Measurements from ENCODE around the gene RPS27L.

The RPS27L gene

GRCh38 chr15:63188926-63189871 lies 31.9 kb upstream of the RPS27L start, which contains the start of gene RAB8B:
Gene RAB8B, plus strand, starts transcription at chr15:63189606. Its CDS starts 19 bp downstream, at chr15:63189625.
- DNase-seq: peak; percentile 97
- in situ Hi-C loops (cut with MboI; ENCODE audit: low pct_unique_long_range_greater_than_20kb, low sequenced_read_pairs): no loop called here

- in situ Hi-C loops (cut with MboI; ENCODE audit: low pct_unique_long_range_greater_than_20kb, low sequenced_read_pairs): no loop called here
- DNase-seq: no peak
Observed at GRCh38 chr15:63188247-63188925, 31.1 kb upstream of the RPS27L start.

GRCh38 chr15:63187589-63188226 lies 30.4 kb upstream of the RPS27L start:
- in situ Hi-C loops (cut with MboI; ENCODE audit: low pct_unique_long_range_greater_than_20kb, low sequenced_read_pairs): no loop called here
- no peak for DNase-seq

GRCh38 chr15:63186065-63186464 lies 28.8 kb upstream of the RPS27L start:
- in situ Hi-C loops (cut with MboI; ENCODE audit: low pct_unique_long_range_greater_than_20kb, low sequenced_read_pairs): no loop called here
- DNase-seq: no peak

- no peak for DNase-seq
- in situ Hi-C loops (cut with MboI; ENCODE audit: low pct_unique_long_range_greater_than_20kb, low sequenced_read_pairs): no loop called here
Observed at GRCh38 chr15:63185206-63185605, 27.9 kb upstream of the RPS27L start.

GRCh38 chr15:63181648-63182047 lies 24.4 kb upstream of the RPS27L start:
- in situ Hi-C loops (cut with MboI; ENCODE audit: low pct_unique_long_range_greater_than_20kb, low sequenced_read_pairs): no loop called here
- DNase-seq: no peak

GRCh38 chr15:63180746-63181145 lies 23.5 kb upstream of the RPS27L start:
- DNase-seq: no peak
- in situ Hi-C loops (cut with MboI; ENCODE audit: low pct_unique_long_range_greater_than_20kb, low sequenced_read_pairs): no loop called here

GRCh38 chr15:63178034-63178433 lies 20.8 kb upstream of the RPS27L start:
- in situ Hi-C loops (cut with MboI; ENCODE audit: low pct_unique_long_range_greater_than_20kb, low sequenced_read_pairs): no loop called here
- no peak for DNase-seq

GRCh38 chr15:63176302-63176701 lies 19.0 kb upstream of the RPS27L start:
- in situ Hi-C loops (cut with MboI; ENCODE audit: low pct_unique_long_range_greater_than_20kb, low sequenced_read_pairs): no loop called here
- no peak for DNase-seq

GRCh38 chr15:63172851-63173451 lies 15.7 kb upstream of the RPS27L start:
- in situ Hi-C loops (cut with MboI; ENCODE audit: low pct_unique_long_range_greater_than_20kb, low sequenced_read_pairs): no loop called here
- no peak for DNase-seq

- in situ Hi-C loops (cut with MboI; ENCODE audit: low pct_unique_long_range_greater_than_20kb, low sequenced_read_pairs): no loop called here
- DNase-seq: no peak
Observed at GRCh38 chr15:63172376-63172775, 15.1 kb upstream of the RPS27L start.

GRCh38 chr15:63169788-63170187 lies 12.5 kb upstream of the RPS27L start:
- DNase-seq: no peak
- in situ Hi-C loops (cut with MboI; ENCODE audit: low pct_unique_long_range_greater_than_20kb, low sequenced_read_pairs): no loop called here

- peak; percentile 64 for DNase-seq
- in situ Hi-C loops (cut with MboI; ENCODE audit: low pct_unique_long_range_greater_than_20kb, low sequenced_read_pairs): no loop called here
Observed at GRCh38 chr15:63166219-63166618, 8.9 kb upstream of the RPS27L start.

GRCh38 chr15:63165166-63165859 lies 8.0 kb upstream of the RPS27L start:
- no peak for DNase-seq
- in situ Hi-C loops (cut with MboI; ENCODE audit: low pct_unique_long_range_greater_than_20kb, low sequenced_read_pairs): no loop called here

GRCh38 chr15:63163217-63163616 lies 5.9 kb upstream of the RPS27L start:
- in situ Hi-C loops (cut with MboI; ENCODE audit: low pct_unique_long_range_greater_than_20kb, low sequenced_read_pairs): no loop called here
- no peak for DNase-seq

GRCh38 chr15:63160638-63161037 lies 3.4 kb upstream of the RPS27L start:
- DNase-seq: no peak
- in situ Hi-C loops (cut with MboI; ENCODE audit: low pct_unique_long_range_greater_than_20kb, low sequenced_read_pairs): no loop called here

GRCh38 chr15:63157891-63158431 lies 684 bp upstream of the RPS27L start:
- DNase-seq: peak; percentile 79
- in situ Hi-C loops (cut with MboI; ENCODE audit: low pct_unique_long_range_greater_than_20kb, low sequenced_read_pairs): no loop called here

GRCh38 chr15:63156755-63157117 lies 541 bp downstream of the RPS27L start:
- no peak for DNase-seq
- in situ Hi-C loops (cut with MboI; ENCODE audit: low pct_unique_long_range_greater_than_20kb, low sequenced_read_pairs): no loop called here
